Endodermal cell (in vitro differentiated cells): ENCODE data around the gene DIPK1A. TPM values are rescaled to one million over a fixed set of nuclear protein-coding genes. Genes with fewer than 3 reads are reported as not detected.

Source experiments
- DNase-seq: peaks from one replicate; pipeline ENCODE4 v3.0.0-alpha.2; 2017
- H3K27ac ChIP-seq: 2 replicates; pipeline ENCODE4 v1.5.1; 2013; ENCODE audit warnings: mild to moderate bottlenecking, low read depth, low read length, moderate library complexity
- H3K27me3 ChIP-seq: 2 replicates; pipeline ENCODE4 v1.6.1; 2013; ENCODE audit warnings: mild to moderate bottlenecking, low read length, moderate library complexity; ENCODE audit not compliant: insufficient read depth, control insufficient read depth, poor library complexity, severe bottlenecking
- H3K36me3 ChIP-seq: 2 replicates; pipeline ENCODE4 v1.7.0; 2013; ENCODE audit warnings: mild to moderate bottlenecking, low read length, moderate library complexity; ENCODE audit not compliant: control insufficient read depth, insufficient read depth
- H3K4me1 ChIP-seq: one replicate; pipeline ENCODE4 v1.7.0; 2013; ENCODE audit warnings: low read length; ENCODE audit not compliant: control insufficient read depth, insufficient read depth
- H3K4me3 ChIP-seq: 2 replicates; pipeline ENCODE4 v1.5.1; 2013; ENCODE audit warnings: mild to moderate bottlenecking, low read length, moderate library complexity
- H3K9ac ChIP-seq: 2 replicates; pipeline ENCODE4 v1.6.1; 2013; ENCODE audit warnings: mild to moderate bottlenecking, low read length, moderate library complexity; ENCODE audit not compliant: poor library complexity, severe bottlenecking; ENCODE audit errors: extremely low read depth
- H3K9me3 ChIP-seq: 2 replicates; pipeline ENCODE4 v1.6.1; 2013; ENCODE audit warnings: mild to moderate bottlenecking, low read length, moderate library complexity; ENCODE audit not compliant: control insufficient read depth
- H3K27ac Mint-ChIP-seq: 2 replicates; pipeline ENCODE4 v1.8.0; 2020; ENCODE audit warnings: mixed read lengths
- H3K27me3 Mint-ChIP-seq: 2 replicates; pipeline ENCODE4 v1.8.0; 2021; ENCODE audit warnings: mild to moderate bottlenecking, mixed read lengths; ENCODE audit not compliant: insufficient read depth
- H3K36me3 Mint-ChIP-seq: 2 replicates; pipeline ENCODE4 v1.8.0; 2020; ENCODE audit warnings: low read depth, mixed read lengths
- H3K4me1 Mint-ChIP-seq: 2 replicates; pipeline ENCODE4 v1.8.0; 2020; ENCODE audit warnings: mixed read lengths
- H3K4me3 Mint-ChIP-seq: 2 replicates; pipeline ENCODE4 v1.8.0; 2020; ENCODE audit warnings: mild to moderate bottlenecking, moderate library complexity, mixed read lengths
- H3K9me3 Mint-ChIP-seq: 2 replicates; pipeline ENCODE4 v1.8.0; 2020; ENCODE audit warnings: mild to moderate bottlenecking, mixed read lengths
- CTCF ChIP-seq: fragments of 200-600 bp; sonication (generic); conservative IDR thresholded peaks from 2 replicates; pipeline ENCODE4 v1.5.0; 2021; ENCODE audit warnings: antibody characterized with exemption, mild to moderate bottlenecking
- WGBS, 2 experiments: methylation state at CpG; one replicate each; pipeline versions ENCODE4 v1.1.5 to v1.1.7; 2013; ENCODE audit warnings: missing lambda C conversion rate in 2 of 2, mixed read lengths in 1 of 2; ENCODE audit not compliant: insufficient coverage in 1 of 2, insufficient read length in 1 of 2; 5-methylcytosine and 5-hydroxymethylcytosine counted together
- total RNA-seq, 2 donors: library from RNA; stranded (reverse); fragmentation: NEBNext Ultra II Directional in 1 of 2; extraction: Animal tissue kit (Norgen Biotek cat#: 25700) in 1 of 2; gene quantifications; 2 replicates in 1 of 2; 3 replicates in 1 of 2; pipeline ENCODE4 v1.2.1, GENCODE V29; 2021

DIPK1A gene
- total RNA-seq, 2 donors from 2014 or later = 4.0 to 6.6 TPM

GRCh38 chr1:92876351-92876750, 84.9 kb downstream of the DIPK1A start:
- Histone ChIP-seq H3K27me3 (no peaks in the 10 kb centered on the region), H3K9ac (no peak overlapping the region), H3K36me3 (no peaks in the 10 kb centered on the region), H3K27ac (no peak overlapping the region), H3K4me3 (no peak overlapping the region), H3K4me1 (no peaks in the 10 kb centered on the region), H3K9me3 (peaks cover 9% of the 10 kb centered on the region)
- H3K4me3 Mint-ChIP-seq = no peak overlapping the region
- no peak overlapping the region for H3K27ac Mint-ChIP-seq
- DNase-seq = no peak
- peaks cover 11% of the 10 kb centered on the region for H3K4me1 Mint-ChIP-seq
- WGBS, 2 experiments = 90 to 100% methylated on average over 2 to 4 of the region's 4 CpGs
- H3K27me3 Mint-ChIP-seq = no peaks in the 10 kb centered on the region
- peaks cover 10% of the 10 kb centered on the region for H3K9me3 Mint-ChIP-seq
- peaks cover 8% of the 10 kb centered on the region for H3K36me3 Mint-ChIP-seq
- TF ChIP-seq CTCF = no peak

DNA sequence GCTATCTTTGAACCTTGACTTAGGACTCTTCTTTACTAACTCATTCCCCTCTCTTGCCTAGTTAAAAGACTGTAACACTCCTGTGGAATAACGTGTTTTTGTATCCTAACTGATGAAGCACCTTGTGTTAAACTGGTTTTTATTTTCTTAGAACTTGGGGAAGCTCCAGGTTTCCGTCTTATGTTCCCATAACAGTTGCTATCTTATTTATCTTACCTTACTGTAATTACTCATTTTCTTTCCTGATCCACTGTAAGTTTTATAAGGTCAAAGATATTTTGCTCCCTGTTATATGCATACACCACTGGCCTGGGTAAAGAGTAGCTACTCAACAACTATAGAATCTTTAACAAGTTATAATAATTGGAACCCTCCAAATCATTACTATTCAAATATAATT, 86.3 kb downstream of the DIPK1A start:
- Histone ChIP-seq H3K4me3 (no peak overlapping the region), H3K27ac (no peak overlapping the region), H3K27me3 (no peaks in the 10 kb centered on the region), H3K9me3 (peaks cover 9% of the 10 kb centered on the region), H3K4me1 (no peaks in the 10 kb centered on the region), H3K36me3 (no peaks in the 10 kb centered on the region), H3K9ac (no peak overlapping the region)
- DNase-seq = no peak
- Mint-ChIP-seq H3K4me1 (peaks cover 11% of the 10 kb centered on the region), H3K27ac (no peak overlapping the region), H3K27me3 (no peaks in the 10 kb centered on the region), H3K4me3 (no peak overlapping the region), H3K36me3 (peaks cover 8% of the 10 kb centered on the region), H3K9me3 (peaks cover 10% of the 10 kb centered on the region)
- TF ChIP-seq CTCF = no peak
- WGBS, 2 experiments = 93 to 100% methylated on average over 1 to 2 of the region's 2 CpGs

DNA sequence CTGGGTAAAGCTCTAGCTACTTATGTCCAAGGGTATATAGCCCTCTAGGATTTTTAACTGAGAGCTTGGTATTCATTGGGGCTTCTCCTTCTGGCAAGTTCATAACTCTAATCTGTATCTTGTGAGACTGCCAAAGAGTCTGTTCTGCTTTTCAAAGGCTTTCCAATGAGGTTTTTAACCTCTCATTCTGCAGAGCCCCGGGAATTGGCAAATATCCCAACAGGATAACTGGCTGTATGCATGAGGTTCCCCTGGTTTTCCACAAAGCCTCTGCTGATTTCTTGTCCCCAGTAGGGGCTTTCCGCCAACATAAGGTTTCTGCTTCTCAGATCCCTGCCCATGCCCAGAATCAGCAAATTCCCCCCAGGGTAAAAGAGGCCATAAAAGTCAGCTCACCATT, 88.5 kb downstream of the DIPK1A start:
- Histone ChIP-seq H3K27ac (no peak overlapping the region), H3K9me3 (peaks cover 9% of the 10 kb centered on the region), H3K9ac (no peak overlapping the region), H3K4me1 (no peaks in the 10 kb centered on the region), H3K4me3 (no peak overlapping the region), H3K36me3 (no peaks in the 10 kb centered on the region), H3K27me3 (no peaks in the 10 kb centered on the region)
- Mint-ChIP-seq H3K27ac (no peak overlapping the region), H3K4me1 (peaks cover 6% of the 10 kb centered on the region), H3K27me3 (no peaks in the 10 kb centered on the region), H3K36me3 (peaks cover 8% of the 10 kb centered on the region), H3K4me3 (no peak overlapping the region), H3K9me3 (peaks cover 10% of the 10 kb centered on the region)
- no peak for TF ChIP-seq CTCF
- WGBS, 2 experiments = 94 to 100% methylated on average over 1 to 2 of the region's 2 CpGs
- no peak for DNase-seq
